ENCODE measurements around the gene LYRM2. TPM values are rescaled to one million over a fixed set of nuclear protein-coding genes. Genes with fewer than 3 reads are reported as not detected.

Gene LYRM2
- total RNA-seq, 1 experiment from 2014 or later: 26.3 TPM

DNA sequence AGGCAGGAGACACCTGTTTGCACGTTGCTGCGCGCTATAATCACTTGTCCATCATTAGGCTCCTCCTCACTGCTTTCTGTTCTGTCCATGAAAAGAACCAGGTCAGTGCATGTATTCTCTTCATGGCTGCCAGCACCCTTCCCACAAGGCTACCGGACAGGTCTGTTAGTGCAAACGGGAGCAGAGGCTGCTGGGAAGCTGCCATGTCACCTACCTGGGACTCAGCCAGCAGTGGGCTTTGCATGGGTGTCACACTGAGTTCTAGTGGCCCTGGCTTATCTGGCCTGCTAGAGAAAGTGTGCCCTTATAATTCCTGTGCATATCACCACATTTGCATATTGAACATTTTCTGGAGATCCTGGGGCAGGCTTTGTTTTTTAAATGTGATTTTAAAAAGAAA, 24.8 kb downstream of the LYRM2 start (continued):
- no peak for TF ChIP-seq YY1 (IDR thresholded peaks at IDR 0.05; ENCODE audit: extremely low read depth, insufficient replicate concordance, low read depth, low read length)
- no peak for TF ChIP-seq POLR2A (IDR thresholded peaks at IDR 0.05; ENCODE audit: borderline replicate concordance, extremely low read depth, insufficient read depth, insufficient read length)
- TF ChIP-seq SP1 (IDR thresholded peaks at IDR 0.05; ENCODE audit: low read depth): no peak
- TF ChIP-seq RAD21 (IDR thresholded peaks at IDR 0.05; ENCODE audit: low read depth): no peak
- no peak for TF ChIP-seq CEBPB (IDR thresholded peaks at IDR 0.05; ENCODE audit: low read depth)
- no peak for TF ChIP-seq ZFX (IDR thresholded peaks at IDR 0.05)
- TF ChIP-seq SIN3A (IDR thresholded peaks at IDR 0.05; ENCODE audit: low read depth): no peak
- no peak for TF ChIP-seq FOSL1 (IDR thresholded peaks at IDR 0.05; ENCODE audit: low read depth)
- no peak for TF ChIP-seq ZNF274 (IDR thresholded peaks at IDR 0.05; ENCODE audit: low read depth, low read length)
- TF ChIP-seq JUND (IDR thresholded peaks at IDR 0.05): no peak

DNA sequence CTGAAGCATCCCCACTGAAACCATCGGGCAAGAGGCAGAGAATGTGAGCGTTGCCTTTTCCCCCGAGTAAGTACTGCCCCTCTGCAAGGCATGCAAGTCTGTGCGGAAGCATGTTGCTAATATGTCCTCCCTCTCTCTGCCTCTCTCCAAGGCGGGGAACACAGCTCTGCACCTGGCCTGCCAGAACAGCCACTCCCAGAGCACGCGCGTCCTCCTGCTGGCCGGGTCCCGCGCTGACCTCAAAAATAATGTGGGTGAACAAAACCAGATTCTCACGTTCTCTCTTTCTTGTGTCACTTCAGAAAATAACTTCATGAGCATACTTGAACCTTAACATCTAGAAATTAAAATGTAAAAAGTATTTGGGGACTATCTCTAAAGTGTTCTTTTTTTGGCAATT, 26.4 kb downstream of the LYRM2 start:
- H3K79me2 ChIP-seq (ENCODE audit: insufficient read depth, low read length): no peaks in the 10 kb centered on the region
- no peak overlapping the region for H3K9ac ChIP-seq (ENCODE audit: low read length)
- no peak overlapping the region for H3K4me3 ChIP-seq (replicated peaks in 1 of 2; ENCODE audit: low read depth in 1 of 2, low read length in 2 of 2)
- no peaks in the 10 kb centered on the region for H3K9me2 ChIP-seq (ENCODE audit: insufficient read depth)
- H3K27me3 ChIP-seq (ENCODE audit: insufficient read depth, low read length): no peaks in the 10 kb centered on the region
- H3K9me3 ChIP-seq (ENCODE audit: control insufficient read depth in 1 of 2, insufficient read depth in 1 of 2, low read depth in 1 of 2, low read length in 2 of 2): no peaks in the 10 kb centered on the region
- ChIA-PET RAD21 (ENCODE audit: low non-redundant PET in 1 of 2, low total read pairs in 2 of 2, uncharacterized antibody in 2 of 2, unreplicated experiment in 2 of 2) (no interaction called here), CTCF (interaction anchor here (1.5 kb wide), 1 partner anchor 180 kb away, joined by 6 read pairs; no protein-coding TSS in a partner anchor), POLR2A (no interaction called here)
- H2AFZ ChIP-seq (ENCODE audit: low read depth, low read length, poor library complexity, severe bottlenecking): no peak overlapping the region
- no peaks in the 10 kb centered on the region for H3K4me1 ChIP-seq (ENCODE audit: control insufficient read depth in 1 of 2, insufficient read depth in 2 of 2, low read length in 2 of 2)
- no peak overlapping the region for H3K27ac ChIP-seq (ENCODE audit: low read depth, low read length)
- no peak overlapping the region for H3K4me2 ChIP-seq (ENCODE audit: low read length)
- H4K20me1 ChIP-seq (ENCODE audit: insufficient read depth): no peaks in the 10 kb centered on the region
- DNase-seq (ENCODE audit: low read depth, low spot score) (no peak), ATAC-seq (peak; percentile 52; the same call in 1 of the 2 replicates)
- intact Hi-C loops (cut with micrococcal nuclease): loop anchor here (10.0 kb wide), 1 partner anchor 487 kb away; no protein-coding TSS in a partner anchor
- no peaks in the 10 kb centered on the region for H3K36me3 ChIP-seq (ENCODE audit: control insufficient read depth in 1 of 2, insufficient read depth in 2 of 2, low read length in 2 of 2)
- no TSS peak for BruUV-seq (replicated peaks)
- TF ChIP-seq CEBPB (IDR thresholded peaks at IDR 0.05; ENCODE audit: low read depth): no peak
- TF ChIP-seq EZH2 (IDR thresholded peaks at IDR 0.05): no peak
- no peak for TF ChIP-seq POLR2AphosphoS5 (IDR thresholded peaks at IDR 0.05; ENCODE audit: low read depth, low read length)
- TF ChIP-seq RAD21 (IDR thresholded peaks at IDR 0.05; ENCODE audit: low read depth): 0 out of 2 replicates have a peak, but pooled peaks have one; percentile 20
- no peak for TF ChIP-seq SP1 (IDR thresholded peaks at IDR 0.05; ENCODE audit: low read depth)
- TF ChIP-seq TCF7L2 (IDR thresholded peaks at IDR 0.05; ENCODE audit: borderline replicate concordance, extremely low read depth, insufficient read depth, insufficient read length): no peak
- no peak for TF ChIP-seq EGR1 (IDR thresholded peaks at IDR 0.05; ENCODE audit: low read depth)
- no peak for TF ChIP-seq ZNF274 (IDR thresholded peaks at IDR 0.05; ENCODE audit: low read depth, low read length)
- TF ChIP-seq, protein P1, sequence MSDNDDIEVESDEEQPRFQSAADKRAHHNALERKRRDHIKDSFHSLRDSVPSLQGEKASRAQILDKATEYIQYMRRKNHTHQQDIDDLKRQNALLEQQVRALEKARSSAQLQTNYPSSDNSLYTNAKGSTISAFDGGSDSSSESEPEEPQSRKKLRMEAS (IDR thresholded peaks at IDR 0.05): no peak
- TF ChIP-seq SIN3A (IDR thresholded peaks at IDR 0.05; ENCODE audit: low read depth): no peak
- TF ChIP-seq, protein P2, sequence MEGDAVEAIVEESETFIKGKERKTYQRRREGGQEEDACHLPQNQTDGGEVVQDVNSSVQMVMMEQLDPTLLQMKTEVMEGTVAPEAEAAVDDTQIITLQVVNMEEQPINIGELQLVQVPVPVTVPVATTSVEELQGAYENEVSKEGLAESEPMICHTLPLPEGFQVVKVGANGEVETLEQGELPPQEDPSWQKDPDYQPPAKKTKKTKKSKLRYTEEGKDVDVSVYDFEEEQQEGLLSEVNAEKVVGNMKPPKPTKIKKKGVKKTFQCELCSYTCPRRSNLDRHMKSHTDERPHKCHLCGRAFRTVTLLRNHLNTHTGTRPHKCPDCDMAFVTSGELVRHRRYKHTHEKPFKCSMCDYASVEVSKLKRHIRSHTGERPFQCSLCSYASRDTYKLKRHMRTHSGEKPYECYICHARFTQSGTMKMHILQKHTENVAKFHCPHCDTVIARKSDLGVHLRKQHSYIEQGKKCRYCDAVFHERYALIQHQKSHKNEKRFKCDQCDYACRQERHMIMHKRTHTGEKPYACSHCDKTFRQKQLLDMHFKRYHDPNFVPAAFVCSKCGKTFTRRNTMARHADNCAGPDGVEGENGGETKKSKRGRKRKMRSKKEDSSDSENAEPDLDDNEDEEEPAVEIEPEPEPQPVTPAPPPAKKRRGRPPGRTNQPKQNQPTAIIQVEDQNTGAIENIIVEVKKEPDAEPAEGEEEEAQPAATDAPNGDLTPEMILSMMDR (IDR thresholded peaks at IDR 0.05 in 2 of 3, conservative IDR thresholded peaks at IDR 0.05 in 1 of 3; ENCODE audit: borderline replicate concordance in 1 of 3, insufficient read depth in 1 of 3, low read depth in 2 of 3, low read length in 2 of 3): peak in 2 of 3 experiments; percentile 12 to 38; a peak in 2 of 6 replicates
- TF ChIP-seq, protein P3, sequence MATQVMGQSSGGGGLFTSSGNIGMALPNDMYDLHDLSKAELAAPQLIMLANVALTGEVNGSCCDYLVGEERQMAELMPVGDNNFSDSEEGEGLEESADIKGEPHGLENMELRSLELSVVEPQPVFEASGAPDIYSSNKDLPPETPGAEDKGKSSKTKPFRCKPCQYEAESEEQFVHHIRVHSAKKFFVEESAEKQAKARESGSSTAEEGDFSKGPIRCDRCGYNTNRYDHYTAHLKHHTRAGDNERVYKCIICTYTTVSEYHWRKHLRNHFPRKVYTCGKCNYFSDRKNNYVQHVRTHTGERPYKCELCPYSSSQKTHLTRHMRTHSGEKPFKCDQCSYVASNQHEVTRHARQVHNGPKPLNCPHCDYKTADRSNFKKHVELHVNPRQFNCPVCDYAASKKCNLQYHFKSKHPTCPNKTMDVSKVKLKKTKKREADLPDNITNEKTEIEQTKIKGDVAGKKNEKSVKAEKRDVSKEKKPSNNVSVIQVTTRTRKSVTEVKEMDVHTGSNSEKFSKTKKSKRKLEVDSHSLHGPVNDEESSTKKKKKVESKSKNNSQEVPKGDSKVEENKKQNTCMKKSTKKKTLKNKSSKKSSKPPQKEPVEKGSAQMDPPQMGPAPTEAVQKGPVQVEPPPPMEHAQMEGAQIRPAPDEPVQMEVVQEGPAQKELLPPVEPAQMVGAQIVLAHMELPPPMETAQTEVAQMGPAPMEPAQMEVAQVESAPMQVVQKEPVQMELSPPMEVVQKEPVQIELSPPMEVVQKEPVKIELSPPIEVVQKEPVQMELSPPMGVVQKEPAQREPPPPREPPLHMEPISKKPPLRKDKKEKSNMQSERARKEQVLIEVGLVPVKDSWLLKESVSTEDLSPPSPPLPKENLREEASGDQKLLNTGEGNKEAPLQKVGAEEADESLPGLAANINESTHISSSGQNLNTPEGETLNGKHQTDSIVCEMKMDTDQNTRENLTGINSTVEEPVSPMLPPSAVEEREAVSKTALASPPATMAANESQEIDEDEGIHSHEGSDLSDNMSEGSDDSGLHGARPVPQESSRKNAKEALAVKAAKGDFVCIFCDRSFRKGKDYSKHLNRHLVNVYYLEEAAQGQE (IDR thresholded peaks at IDR 0.05; ENCODE audit: low read depth): no peak
- TF ChIP-seq ZFX (IDR thresholded peaks at IDR 0.05): no peak
- TF ChIP-seq ELF1 (IDR thresholded peaks at IDR 0.05; ENCODE audit: borderline replicate concordance, low read depth): no peak

Measured in HCT116 (cell line).